Stimulated activated CD4-positive, alpha-beta T cell treated with anti-CD3 and anti-CD28 coated beads, Interleukin-1b, Interleukin-23, amount 100 ng/mL, for 24 hours (primary cell): ENCODE data around the gene RTN4RL1.

Experiments used
- DNase-seq, 4 experiments: peaks; one replicate each; pipeline ENCODE4 v3.0.0-alpha.2; 2020; ENCODE audit warnings: low read depth in 4 of 4, low spot score in 1 of 4

RTN4RL1 gene

GRCh38 chr17:1979182-1979985, 45.8 kb downstream of the RTN4RL1 start:
- DNase-seq, result no peak

- no peak for DNase-seq
These were observed 46.7 kb downstream of the RTN4RL1 start for GRCh38 chr17:1978396-1978949.

- DNase-seq, result no peak
These were observed 47.3 kb downstream of the RTN4RL1 start for GRCh38 chr17:1977583-1978395.

- DNase-seq, result no peak
These were observed 48.5 kb downstream of the RTN4RL1 start for GRCh38 chr17:1976683-1977064.

GRCh38 chr17:1976000-1976682, 49.0 kb downstream of the RTN4RL1 start:
- DNase-seq, result no peak

GRCh38 chr17:1975573-1975972, 49.6 kb downstream of the RTN4RL1 start:
- no peak for DNase-seq

- no peak for DNase-seq
These were observed 52.5 kb downstream of the RTN4RL1 start for GRCh38 chr17:1972487-1973160.

- no peak for DNase-seq
These were observed 54.2 kb downstream of the RTN4RL1 start for GRCh38 chr17:1970843-1971384.

GRCh38 chr17:1969712-1970111, 55.4 kb downstream of the RTN4RL1 start:
- no peak for DNase-seq

GRCh38 chr17:1967213-1967612, 57.9 kb downstream of the RTN4RL1 start:
- no peak for DNase-seq

GRCh38 chr17:1966274-1967086, 58.7 kb downstream of the RTN4RL1 start:
- no peak for DNase-seq

GRCh38 chr17:1965556-1966273, 59.4 kb downstream of the RTN4RL1 start:
- no peak for DNase-seq

- DNase-seq, result no peak
These were observed 61.9 kb downstream of the RTN4RL1 start for GRCh38 chr17:1963250-1963649.

GRCh38 chr17:1961189-1961588, 63.9 kb downstream of the RTN4RL1 start:
- no peak for DNase-seq

- DNase-seq, result no peak
These were observed 64.6 kb downstream of the RTN4RL1 start for GRCh38 chr17:1960545-1960912.

- no peak for DNase-seq
These were observed 65.1 kb downstream of the RTN4RL1 start for GRCh38 chr17:1959871-1960544.

- DNase-seq, result no peak
These were observed 66.8 kb downstream of the RTN4RL1 start for GRCh38 chr17:1958134-1958881.

- DNase-seq, result no peak
These were observed 68.1 kb downstream of the RTN4RL1 start for GRCh38 chr17:1957037-1957436.
